ENCODE data around the gene ULBP1.

GRCh38 chr6:150006961-150007464, 43.3 kb downstream of the ULBP1 start:
- peak in 7 of 12 donors; percentile 17 to 43 (median 34) for TF ChIP-seq CTCF (IDR thresholded peaks at IDR 0.05)
- TF ChIP-seq POLR2A (IDR thresholded peaks at IDR 0.05): no peak
